Suprapubic skin (tissue), 3 donors: Measurements from ENCODE around the gene ITK.

Source experiments
- CTCF ChIP-seq, 2 donors: fragments of 200-600 bp in 1 of 2; fragments of 450-650 bp in 1 of 2; sonication (generic) in 1 of 2; IDR thresholded peaks; one replicate each; pipeline ENCODE4 v1.5.1; 2016 to 2019; ENCODE audit warnings: antibody characterized with exemption in 2 of 2, mild to moderate bottlenecking in 1 of 2, moderate library complexity in 1 of 2
- POLR2AphosphoS5 ChIP-seq, 3 donors: sonication (generic); formaldehyde crosslinking; IDR thresholded peaks; one replicate each; pipeline ENCODE4 v1.6.1; 2017; ENCODE audit warnings: antibody characterized with exemption in 3 of 3

- no peak for TF ChIP-seq CTCF (IDR thresholded peaks at IDR 0.05)
- TF ChIP-seq POLR2AphosphoS5 (IDR thresholded peaks at IDR 0.05), result no peak
Measured at GRCh38 chr5:157215514-157216167, 35.0 kb downstream of the ITK start.
